ENCODE data around the gene CEP170B. TPM values are rescaled to one million over a fixed set of nuclear protein-coding genes. Genes with fewer than 3 reads are reported as not detected.

Gene CEP170B
- total and polyA plus RNA-seq, 2 donors (not counting 3 experiments of a cell fraction or from before 2014, with no cell fraction given), result 13.9 to 38.6 TPM

DNA sequence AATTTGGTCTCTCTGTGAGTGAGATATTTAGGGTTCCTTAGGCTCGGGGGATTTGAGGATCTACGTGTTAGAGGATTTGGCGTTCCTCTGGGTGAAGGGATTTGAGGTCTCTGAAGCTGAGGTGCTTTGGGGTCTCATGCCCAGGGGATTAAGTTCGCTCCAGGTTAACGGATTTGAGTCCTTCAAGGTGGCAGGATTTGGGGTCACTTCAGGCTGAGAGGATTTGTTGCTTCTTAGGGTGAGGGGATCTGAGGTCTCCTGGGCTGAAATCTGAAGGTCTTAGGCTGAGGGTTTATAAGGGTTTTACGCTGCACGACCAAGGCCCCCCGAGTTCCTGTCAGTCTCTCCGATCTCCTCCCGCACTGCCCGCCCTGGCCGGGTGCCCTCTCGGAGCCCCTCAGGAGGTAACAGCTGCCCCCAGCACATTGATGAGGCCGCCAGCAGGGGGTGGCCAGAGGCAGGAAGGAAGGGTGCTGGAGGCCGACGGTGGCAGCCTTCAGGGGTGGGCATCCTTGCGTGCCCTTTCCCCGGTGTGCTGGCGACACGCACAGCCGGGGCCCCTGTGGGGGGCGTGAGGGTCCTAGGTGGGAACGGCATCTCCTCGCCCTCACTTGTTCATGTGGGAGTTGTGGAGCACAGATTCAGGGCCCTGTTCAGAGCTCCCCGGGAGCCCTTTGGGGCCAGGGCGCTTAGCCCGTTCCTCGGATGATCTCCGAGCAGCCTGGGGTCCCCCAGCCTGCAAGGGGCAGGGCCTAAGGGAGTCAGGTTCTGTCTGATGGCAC is 14.3 kb downstream of the CEP170B start:
- peaks cover 0 to 28% of the 10 kb centered on the region in 2 experiments for H3K36me3 ChIP-seq (ENCODE audit: control insufficient read depth in 2 of 2, extremely low read depth in 1 of 2, insufficient read depth in 2 of 2, low read length in 2 of 2)
- BruUV-seq (replicated peaks), result no TSS peak
- H3K9me3 ChIP-seq (replicated peaks; ENCODE audit: control insufficient read depth, insufficient read depth, low read length), result no peaks in the 10 kb centered on the region
- DNase-seq (ENCODE audit: low read depth, low spot score), result no peak
- H3K9ac ChIP-seq (replicated peaks; ENCODE audit: extremely low read depth, insufficient read depth, low read length), result no peak overlapping the region
- H3K4me3 ChIP-seq (replicated peaks in 1 of 3; ENCODE audit: insufficient read depth in 1 of 3, low read depth in 1 of 3, low read length in 3 of 3), result no peak overlapping the region
- no peaks in the 10 kb centered on the region for H3K9me1 ChIP-seq (replicated peaks; ENCODE audit: control insufficient read depth, extremely low read depth, insufficient read depth, low read length)
- no peaks in the 10 kb centered on the region for H3K4me1 ChIP-seq (ENCODE audit: control insufficient read depth, extremely low read depth, insufficient read depth, low read length)
- no peak overlapping the region for H3K4me2 ChIP-seq (ENCODE audit: insufficient read depth, low read length)
- ChIA-PET CTCF (no interaction called here), POLR2A (no interaction called here)
- no peaks in the 10 kb centered on the region for H3K79me2 ChIP-seq (ENCODE audit: control insufficient read depth, insufficient read depth, low read length)
- intact Hi-C loops (cut with micrococcal nuclease), result no loop called here
- H2AFZ ChIP-seq (ENCODE audit: low read depth, low read length), result no peak overlapping the region
- no peak for FAIRE-seq
- H3K27ac ChIP-seq (ENCODE audit: insufficient read depth, low read depth, low read length), result no peak overlapping the region
- TF ChIP-seq MYC (IDR thresholded peaks at IDR 0.05; ENCODE audit: low read depth, low read length) (no peak), POLR2AphosphoS5 (IDR thresholded peaks at IDR 0.05; ENCODE audit: insufficient read depth, low read depth, low read length) (no peak), FOS (IDR thresholded peaks at IDR 0.05; ENCODE audit: borderline replicate concordance, insufficient read depth, low read length) (no peak), GATA2 (IDR thresholded peaks at IDR 0.05; ENCODE audit: insufficient read depth, insufficient read length, low read depth, low read length) (no peak), POLR2A (IDR thresholded peaks at IDR 0.05; ENCODE audit: low read depth, low read length) (no peak)
- TF ChIP-seq, protein P1, sequence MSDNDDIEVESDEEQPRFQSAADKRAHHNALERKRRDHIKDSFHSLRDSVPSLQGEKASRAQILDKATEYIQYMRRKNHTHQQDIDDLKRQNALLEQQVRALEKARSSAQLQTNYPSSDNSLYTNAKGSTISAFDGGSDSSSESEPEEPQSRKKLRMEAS (IDR thresholded peaks at IDR 0.05; ENCODE audit: insufficient read depth, insufficient read length), result no peak
- no peaks in the 10 kb centered on the region for H4K20me1 ChIP-seq (replicated peaks; ENCODE audit: control insufficient read depth, extremely low read depth, insufficient read depth, low read length)
- dilution Hi-C loops (cut with MboI; ENCODE audit: extremely low pct_ligation_motif_present, low sequenced_read_pairs), result no loop called here
- no peaks in the 10 kb centered on the region for H3K27me3 ChIP-seq (ENCODE audit: control insufficient read depth in 2 of 2, insufficient read depth in 2 of 2, low read length in 2 of 2)

DNA sequence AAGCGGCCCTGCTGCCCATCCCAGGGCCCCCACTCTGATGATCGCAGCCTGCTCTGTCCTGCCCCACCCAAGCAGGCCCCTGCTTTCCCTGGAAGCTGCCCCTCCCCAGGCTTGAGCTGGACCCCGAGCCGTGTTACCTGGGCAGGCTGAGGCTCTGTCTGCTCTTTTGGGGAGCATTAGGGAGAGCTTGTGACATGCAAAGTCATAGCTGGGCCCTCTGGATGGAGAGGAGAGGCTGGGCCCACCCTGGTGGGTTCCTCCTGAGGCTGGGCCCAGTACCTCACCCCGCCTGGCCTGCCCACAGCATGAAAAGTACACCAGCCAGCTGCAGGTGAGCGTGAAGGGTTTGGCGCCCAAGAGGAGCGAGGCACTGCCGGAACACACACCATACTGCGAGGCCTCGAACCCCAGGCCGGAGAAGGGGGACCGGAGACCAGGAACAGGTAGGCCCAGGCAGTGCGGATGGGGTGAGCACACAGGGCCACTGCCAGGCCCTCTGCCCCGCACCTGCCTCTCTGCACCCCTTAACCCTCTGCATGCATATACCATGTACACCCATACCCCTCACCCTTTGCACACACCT is 15.0 kb downstream of the CEP170B start:
- H2AFZ ChIP-seq (ENCODE audit: low read depth, low read length), result no peak overlapping the region
- no TSS peak for BruUV-seq (replicated peaks)
- DNase-seq (ENCODE audit: low read depth, low spot score) (no peak), FAIRE-seq (no peak)
- CTCF ChIA-PET, result no interaction called here
- H3K4me1 ChIP-seq (ENCODE audit: control insufficient read depth, extremely low read depth, insufficient read depth, low read length), result no peaks in the 10 kb centered on the region
- no peaks in the 10 kb centered on the region for H3K9me1 ChIP-seq (replicated peaks; ENCODE audit: control insufficient read depth, extremely low read depth, insufficient read depth, low read length)
- H3K4me3 ChIP-seq (replicated peaks in 1 of 3; ENCODE audit: insufficient read depth in 1 of 3, low read depth in 1 of 3, low read length in 3 of 3), result no peak overlapping the region
- no peak for TF ChIP-seq JUN (IDR thresholded peaks at IDR 0.05; ENCODE audit: borderline replicate concordance, insufficient read depth, insufficient read length, low read depth)
- TF ChIP-seq GATA2 (IDR thresholded peaks at IDR 0.05; ENCODE audit: insufficient read depth, insufficient read length, low read depth, low read length), result no peak
- TF ChIP-seq EZH2 (IDR thresholded peaks at IDR 0.05; ENCODE audit: borderline replicate concordance, low read depth, low read length, severe bottlenecking), result no peak
- TF ChIP-seq MYC (IDR thresholded peaks at IDR 0.05; ENCODE audit: low read depth, low read length), result no peak
- no peak for TF ChIP-seq POLR2A (IDR thresholded peaks at IDR 0.05; ENCODE audit: low read depth, low read length)
- TF ChIP-seq, protein P1 (IDR thresholded peaks at IDR 0.05; ENCODE audit: insufficient read depth, insufficient read length), result no peak
- TF ChIP-seq CTCF (IDR thresholded peaks at IDR 0.05; ENCODE audit: extremely low read depth in 1 of 2, insufficient read depth in 1 of 2, low read depth in 1 of 2, low read length in 2 of 2), result no peak
- TF ChIP-seq POLR2AphosphoS5 (IDR thresholded peaks at IDR 0.05; ENCODE audit: insufficient read depth, low read depth, low read length), result no peak
- TF ChIP-seq FOS (IDR thresholded peaks at IDR 0.05; ENCODE audit: borderline replicate concordance, insufficient read depth, low read length), result no peak
- no peaks in the 10 kb centered on the region for H3K79me2 ChIP-seq (ENCODE audit: control insufficient read depth, insufficient read depth, low read length)
- POLR2A ChIA-PET, result no interaction called here
- H3K9me3 ChIP-seq (replicated peaks; ENCODE audit: control insufficient read depth, insufficient read depth, low read length), result no peaks in the 10 kb centered on the region
- no peaks in the 10 kb centered on the region for H3K27me3 ChIP-seq (ENCODE audit: control insufficient read depth in 2 of 2, insufficient read depth in 2 of 2, low read length in 2 of 2)
- no peak overlapping the region for H3K4me2 ChIP-seq (ENCODE audit: insufficient read depth, low read length)
- no peak overlapping the region for H3K9ac ChIP-seq (replicated peaks; ENCODE audit: extremely low read depth, insufficient read depth, low read length)
- intact Hi-C loops (cut with micrococcal nuclease) (no loop called here), dilution Hi-C loops (cut with MboI; ENCODE audit: extremely low pct_ligation_motif_present, low sequenced_read_pairs) (no loop called here)
- H4K20me1 ChIP-seq (replicated peaks; ENCODE audit: control insufficient read depth, extremely low read depth, insufficient read depth, low read length), result no peaks in the 10 kb centered on the region
- H3K27ac ChIP-seq (ENCODE audit: insufficient read depth, low read depth, low read length), result no peak overlapping the region
- H3K36me3 ChIP-seq (ENCODE audit: control insufficient read depth in 2 of 2, extremely low read depth in 1 of 2, insufficient read depth in 2 of 2, low read length in 2 of 2), result peaks cover 0 to 28% of the 10 kb centered on the region in 2 experiments
